Measurements from ENCODE around the gene ETDA. TPM values are rescaled to one million over a fixed set of nuclear protein-coding genes. Genes with fewer than 3 reads are reported as not detected.
"Not testable (repeated sequence)": the region's sequence is repeated elsewhere in the genome, so short reads cannot be mapped to it uniquely, and the experiment has no call there.

The ETDA gene
- polyA plus RNA-seq, 1 donor from 2014 or later = 1.6 TPM

GRCh38 chrX:135256087-135256684, 4.3 kb downstream of the ETDA start:
- H2AFZ ChIP-seq (ENCODE audit: low read depth, low read length); H3K9me2 ChIP-seq (ENCODE audit: insufficient read depth, low read length); H3K36me3 ChIP-seq (ENCODE audit: insufficient read depth, low read length); H3K27ac ChIP-seq (ENCODE audit: low read length); H3F3A ChIP-seq (ENCODE audit: insufficient read depth, low read length, poor library complexity, severe bottlenecking); H3K9ac ChIP-seq (ENCODE audit: low read length); H3K4me2 ChIP-seq (ENCODE audit: low read length); H3K27me3 ChIP-seq (ENCODE audit: insufficient read depth, low read depth, low read length); H4K20me1 ChIP-seq (ENCODE audit: insufficient read depth); H3K9me3 ChIP-seq (ENCODE audit: low read length); H3K4me3 ChIP-seq (ENCODE audit: low read length); H3K79me2 ChIP-seq (replicated peaks; ENCODE audit: insufficient read depth, low read length): not testable (repeated sequence)

- no peak for TF ChIP-seq CTCF (IDR thresholded peaks at IDR 0.05; ENCODE audit: poor library complexity, severe bottlenecking)
- no peak for TF ChIP-seq TAF1 (IDR thresholded peaks at IDR 0.05; ENCODE audit: low read depth)
- TF ChIP-seq REST (IDR thresholded peaks at IDR 0.05; ENCODE audit: borderline replicate concordance) = no peak
- TF ChIP-seq EP300 (conservative IDR thresholded peaks at IDR 0.05; ENCODE audit: poor library complexity, severe bottlenecking) = no peak
- no peak for TF ChIP-seq POLR2AphosphoS5 (IDR thresholded peaks at IDR 0.05)
- no peak for TF ChIP-seq EZH2 (IDR thresholded peaks at IDR 0.05; ENCODE audit: borderline replicate concordance, insufficient read depth, low read length, poor library complexity, severe bottlenecking)
- no peak overlapping the region for H3K9ac ChIP-seq (ENCODE audit: low read length)
- H3K36me3 ChIP-seq (ENCODE audit: insufficient read depth, low read length) = no peaks in the 10 kb centered on the region
- H3K79me2 ChIP-seq (replicated peaks; ENCODE audit: insufficient read depth, low read length) = no peaks in the 10 kb centered on the region
- H3K4me3 ChIP-seq (ENCODE audit: low read length) = no peak overlapping the region
- H2AFZ ChIP-seq (ENCODE audit: low read depth, low read length) = no peak overlapping the region
- no peaks in the 10 kb centered on the region for H3F3A ChIP-seq (ENCODE audit: insufficient read depth, low read length, poor library complexity, severe bottlenecking)
- no peaks in the 10 kb centered on the region for H3K9me3 ChIP-seq (ENCODE audit: low read length)
- no peak overlapping the region for H3K27ac ChIP-seq (ENCODE audit: low read length)
- H3K4me2 ChIP-seq (ENCODE audit: low read length) = no peak overlapping the region
- no peaks in the 10 kb centered on the region for H3K9me2 ChIP-seq (ENCODE audit: insufficient read depth, low read length)
- no peaks in the 10 kb centered on the region for H3K27me3 ChIP-seq (ENCODE audit: insufficient read depth, low read depth, low read length)
- no peaks in the 10 kb centered on the region for H4K20me1 ChIP-seq (ENCODE audit: insufficient read depth)
Observed at GRCh38 chrX:135256923-135257322, 5.1 kb downstream of the ETDA start.

- H3K4me3 ChIP-seq (ENCODE audit: low read length) = no peak overlapping the region
- no peaks in the 10 kb centered on the region for H3K9me3 ChIP-seq (ENCODE audit: low read length)
- H3K4me2 ChIP-seq (ENCODE audit: low read length) = no peak overlapping the region
- no peak overlapping the region for H3K9ac ChIP-seq (ENCODE audit: low read length)
- H4K20me1 ChIP-seq (ENCODE audit: insufficient read depth) = no peaks in the 10 kb centered on the region
- no peak overlapping the region for H2AFZ ChIP-seq (ENCODE audit: low read depth, low read length)
- no peak overlapping the region for H3K27ac ChIP-seq (ENCODE audit: low read length)
- no peaks in the 10 kb centered on the region for H3K79me2 ChIP-seq (replicated peaks; ENCODE audit: insufficient read depth, low read length)
- H3K36me3 ChIP-seq (ENCODE audit: insufficient read depth, low read length) = no peaks in the 10 kb centered on the region
- H3K27me3 ChIP-seq (ENCODE audit: insufficient read depth, low read depth, low read length) = no peaks in the 10 kb centered on the region
- H3F3A ChIP-seq (ENCODE audit: insufficient read depth, low read length, poor library complexity, severe bottlenecking) = no peaks in the 10 kb centered on the region
- no peak for TF ChIP-seq RAD21 (conservative IDR thresholded peaks at IDR 0.05)
- TF ChIP-seq CTCF (IDR thresholded peaks at IDR 0.05; ENCODE audit: poor library complexity, severe bottlenecking) = no peak
- no peak for TF ChIP-seq EZH2 (IDR thresholded peaks at IDR 0.05; ENCODE audit: borderline replicate concordance, insufficient read depth, low read length, poor library complexity, severe bottlenecking)
- no peak for TF ChIP-seq TAF1 (IDR thresholded peaks at IDR 0.05; ENCODE audit: low read depth)
- TF ChIP-seq REST (IDR thresholded peaks at IDR 0.05; ENCODE audit: borderline replicate concordance) = no peak
- no peak for TF ChIP-seq POLR2AphosphoS5 (IDR thresholded peaks at IDR 0.05)
- no peak for TF ChIP-seq SMC3 (conservative IDR thresholded peaks at IDR 0.05; ENCODE audit: poor library complexity)
- no peak for TF ChIP-seq EP300 (conservative IDR thresholded peaks at IDR 0.05; ENCODE audit: poor library complexity, severe bottlenecking)
- no peak for TF ChIP-seq MXI1 (conservative IDR thresholded peaks at IDR 0.05; ENCODE audit: poor library complexity, severe bottlenecking)
- no peaks in the 10 kb centered on the region for H3K9me2 ChIP-seq (ENCODE audit: insufficient read depth, low read length)
Observed at GRCh38 chrX:135257469-135257868, 5.6 kb downstream of the ETDA start.
